Germinal center (tissue), 1 donor: ENCODE measurements around the gene PRKCH.

Experiments
- DNase-seq: peaks from one replicate; pipeline ENCODE4 v3.0.0; 2012; ENCODE audit warnings: mixed read lengths, low spot score

PRKCH gene

DNA sequence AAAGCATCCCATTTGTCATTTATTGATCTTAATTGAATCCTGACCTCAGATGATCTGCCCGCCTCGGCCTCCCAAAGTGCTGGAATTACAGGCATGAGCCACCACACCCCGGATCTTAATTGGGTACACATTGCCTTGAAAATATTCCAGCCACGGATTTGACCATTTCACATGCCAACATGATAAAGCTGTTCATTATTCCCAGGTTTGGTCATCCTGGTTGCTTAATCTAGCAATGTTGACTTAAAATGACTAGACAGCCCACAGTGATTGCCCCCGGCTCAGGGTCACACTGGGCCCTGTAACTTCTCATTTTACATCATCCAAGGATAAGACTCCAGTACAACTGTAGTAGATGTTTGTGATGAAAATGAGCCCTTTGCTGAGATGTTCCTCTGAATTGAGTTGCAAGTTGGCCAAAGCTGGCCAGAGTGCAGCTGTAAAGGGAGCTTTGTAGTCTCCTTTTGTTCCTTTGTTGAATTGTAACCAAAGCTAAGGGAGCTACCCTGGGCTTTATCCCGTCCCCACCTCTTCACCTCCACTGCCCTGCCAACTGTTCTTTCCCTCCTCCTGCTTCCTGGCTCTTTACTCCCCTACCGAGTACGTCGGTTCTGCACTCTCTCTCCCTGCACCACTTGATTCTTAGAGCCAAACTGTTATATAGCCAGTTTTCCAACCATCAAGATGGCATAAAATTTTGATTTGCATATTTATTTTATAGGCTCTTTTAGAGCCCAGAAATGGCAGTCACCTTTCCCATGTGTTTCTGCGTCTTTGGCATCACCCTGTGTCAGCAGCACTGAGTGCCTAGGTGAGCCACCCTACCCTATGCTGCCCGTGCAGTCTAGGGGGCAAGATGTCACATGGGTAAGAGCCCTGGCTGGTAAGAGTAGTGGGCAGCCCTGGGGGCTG is 232.6 kb downstream of the PRKCH start:
- no peak for DNase-seq

DNA sequence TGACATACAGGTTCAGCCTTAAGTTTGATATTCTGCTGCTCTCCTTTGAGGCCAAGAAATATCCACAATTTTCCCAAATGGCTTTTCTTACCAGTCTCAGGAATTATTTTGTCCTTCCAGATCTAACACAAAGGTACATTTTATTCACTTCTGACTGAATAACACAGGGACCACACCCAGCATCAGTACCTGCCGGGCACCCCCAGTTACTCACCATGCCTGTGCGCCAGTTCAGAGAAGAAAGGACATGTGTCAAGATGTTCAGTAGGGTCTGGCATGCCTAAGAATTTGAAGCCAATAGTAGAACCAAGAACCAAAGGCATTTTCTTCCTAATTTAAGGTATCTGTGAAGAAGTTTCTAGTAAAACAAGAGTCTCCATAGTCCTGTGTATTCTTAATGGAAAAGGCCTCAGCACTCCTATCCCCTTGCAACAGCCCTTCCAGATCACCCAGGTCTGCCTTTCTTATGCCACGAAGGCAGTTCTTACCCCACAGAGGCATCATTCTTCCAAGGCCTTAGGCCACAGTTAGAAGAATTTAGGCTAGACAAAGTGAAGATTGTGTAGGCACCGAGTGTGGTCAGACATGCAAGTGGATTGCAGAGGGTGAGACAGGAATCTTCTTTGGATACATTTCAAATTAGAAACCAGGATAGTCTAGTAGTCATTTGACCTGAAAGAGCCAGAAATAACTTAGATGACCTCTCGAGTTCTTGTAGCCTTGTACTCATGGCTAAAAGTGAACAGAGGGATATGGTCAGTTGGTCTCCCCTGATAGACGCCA is 233.9 kb downstream of the PRKCH start:
- DNase-seq = no peak

DNA sequence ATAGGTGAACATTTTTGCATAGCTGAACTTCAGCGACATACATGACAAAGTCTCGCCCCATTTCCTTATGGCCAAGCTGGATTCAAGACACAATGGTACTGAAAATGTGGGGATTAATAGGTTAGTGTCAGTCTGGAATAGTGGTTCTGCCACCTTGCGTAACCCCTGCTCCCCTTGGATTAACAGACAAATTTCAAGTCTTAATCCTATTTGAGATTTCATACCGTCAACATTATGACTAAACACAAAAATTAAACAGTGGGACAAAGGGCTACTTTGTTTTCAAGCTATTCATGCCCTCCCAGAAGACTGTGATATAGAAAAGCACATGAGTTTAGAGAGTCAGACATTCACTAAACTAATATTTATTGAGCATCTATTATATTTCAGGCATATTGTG is 235.1 kb downstream of the PRKCH start:
- no peak for DNase-seq

DNA sequence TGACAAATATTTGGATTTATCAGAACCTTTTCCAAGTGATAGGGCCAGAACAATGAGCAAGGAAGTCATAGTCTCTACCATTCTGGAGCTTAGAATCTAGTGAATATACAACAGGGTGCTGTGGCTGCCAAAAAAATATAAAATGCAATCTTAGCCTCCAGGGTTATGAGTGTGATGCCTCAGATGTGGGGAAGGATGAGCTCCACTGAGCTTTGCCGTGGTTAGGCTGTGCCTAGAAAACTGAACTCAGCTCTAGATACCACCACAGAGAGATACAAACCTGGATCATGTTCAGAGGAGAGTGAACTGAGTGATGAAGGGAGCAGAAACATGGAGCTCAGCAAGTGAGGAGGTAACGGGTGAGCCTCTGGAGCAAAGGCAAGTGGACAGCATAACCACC is 235.9 kb downstream of the PRKCH start:
- no peak for DNase-seq

DNA sequence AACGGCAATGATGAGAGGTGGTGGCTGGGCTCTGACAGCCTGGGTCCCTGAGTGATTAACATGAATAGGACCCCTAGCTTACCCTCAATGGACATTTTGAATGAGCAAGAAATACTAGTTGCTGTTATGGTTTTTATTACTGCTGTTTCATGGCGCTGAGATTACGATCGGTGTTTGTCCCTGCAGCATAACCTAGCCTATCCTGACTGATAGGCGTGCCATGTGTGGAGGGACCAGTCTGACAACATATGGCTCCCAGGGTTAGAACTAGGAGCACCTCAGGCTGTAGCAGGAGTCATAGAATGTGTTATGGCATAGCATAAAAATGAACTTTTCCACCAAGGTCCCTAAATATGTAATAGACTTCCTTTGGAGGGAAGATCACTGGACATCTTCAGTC is 236.5 kb downstream of the PRKCH start:
- no peak for DNase-seq

DNA sequence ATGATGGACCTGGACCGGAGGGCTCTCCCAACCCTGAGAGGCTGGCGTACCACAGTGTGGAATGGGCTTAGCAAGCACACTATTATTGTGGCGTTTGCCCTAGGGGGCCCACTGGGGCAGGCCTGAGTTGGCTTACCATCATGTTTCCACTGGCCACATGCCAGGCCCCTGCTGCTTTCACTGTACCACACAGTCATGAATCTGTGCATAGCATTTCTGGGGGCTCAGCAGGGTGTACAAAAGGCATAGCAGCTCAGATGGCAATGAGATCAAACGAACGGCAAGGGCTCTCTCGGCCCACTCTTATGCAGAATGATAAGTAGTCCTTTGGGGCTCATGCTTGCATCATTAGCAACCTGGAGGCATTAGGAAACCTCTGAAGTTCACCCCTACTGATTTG is 236.9 kb downstream of the PRKCH start:
- DNase-seq = no peak

DNA sequence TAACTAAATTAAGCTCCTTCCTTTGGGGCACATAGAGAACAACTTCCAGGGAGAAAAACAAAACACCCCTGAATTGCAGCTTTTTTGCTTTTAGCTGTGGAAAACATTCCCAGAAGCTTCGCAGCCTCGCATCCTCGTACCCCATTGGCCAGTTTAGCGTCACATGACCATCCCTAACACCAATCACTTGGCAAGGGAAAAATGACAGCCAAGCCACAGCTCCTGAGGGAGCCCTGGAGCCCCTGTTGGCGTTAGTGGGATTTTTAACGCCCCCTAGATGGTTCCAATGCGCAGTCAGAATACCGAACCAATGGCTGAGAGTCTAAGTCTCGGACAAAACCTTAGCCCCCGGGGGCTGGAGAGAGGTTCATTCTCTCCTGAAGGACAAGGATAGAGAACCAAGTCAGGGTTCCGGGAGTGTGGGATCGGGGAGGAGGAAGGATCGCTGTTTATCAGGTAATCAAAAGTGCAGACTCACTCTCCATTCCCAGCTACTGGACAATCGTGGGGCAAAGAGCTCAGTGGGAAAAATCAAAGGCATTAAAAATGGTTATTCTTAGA is 238.3 kb downstream of the PRKCH start:
- no peak for DNase-seq

DNA sequence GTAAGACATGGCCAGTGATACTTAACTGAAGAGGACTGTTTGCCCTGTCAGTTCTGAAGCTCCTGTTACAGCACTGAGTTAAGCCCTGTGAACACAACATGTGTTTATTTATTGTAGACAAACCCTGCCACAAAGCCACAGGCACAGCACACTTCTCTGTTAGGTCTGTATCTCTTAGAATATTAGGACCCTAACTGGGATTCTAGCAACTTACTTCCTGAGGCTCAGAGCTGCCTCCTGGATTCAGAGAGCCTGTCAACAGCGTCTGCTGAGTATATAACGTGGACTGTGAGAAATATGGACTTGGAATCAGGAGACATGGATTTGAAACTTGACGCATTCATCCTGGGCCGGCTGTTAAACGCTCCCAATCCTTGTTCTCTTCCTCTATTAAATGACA is 238.9 kb downstream of the PRKCH start:
- DNase-seq = no peak

DNA sequence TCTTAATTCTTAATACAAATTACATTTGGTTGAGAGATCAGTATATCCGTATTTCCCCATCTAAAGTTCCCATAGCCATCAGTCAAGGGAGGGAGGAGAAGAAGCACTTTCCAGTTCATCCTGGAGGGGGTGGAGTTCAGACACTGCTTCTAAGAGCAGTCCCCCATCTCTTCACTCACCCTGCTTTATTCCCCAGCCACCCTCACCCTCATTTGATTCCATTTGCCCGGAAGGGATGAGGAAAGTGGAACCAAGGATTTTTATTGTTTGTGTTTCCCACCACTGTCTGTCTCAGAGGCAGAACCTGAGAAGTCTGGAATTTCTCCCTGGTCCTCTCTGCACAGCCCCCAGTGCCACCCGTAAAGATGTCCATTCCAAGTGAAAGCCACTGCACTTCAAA is 239.7 kb downstream of the PRKCH start:
- DNase-seq = no peak

DNA sequence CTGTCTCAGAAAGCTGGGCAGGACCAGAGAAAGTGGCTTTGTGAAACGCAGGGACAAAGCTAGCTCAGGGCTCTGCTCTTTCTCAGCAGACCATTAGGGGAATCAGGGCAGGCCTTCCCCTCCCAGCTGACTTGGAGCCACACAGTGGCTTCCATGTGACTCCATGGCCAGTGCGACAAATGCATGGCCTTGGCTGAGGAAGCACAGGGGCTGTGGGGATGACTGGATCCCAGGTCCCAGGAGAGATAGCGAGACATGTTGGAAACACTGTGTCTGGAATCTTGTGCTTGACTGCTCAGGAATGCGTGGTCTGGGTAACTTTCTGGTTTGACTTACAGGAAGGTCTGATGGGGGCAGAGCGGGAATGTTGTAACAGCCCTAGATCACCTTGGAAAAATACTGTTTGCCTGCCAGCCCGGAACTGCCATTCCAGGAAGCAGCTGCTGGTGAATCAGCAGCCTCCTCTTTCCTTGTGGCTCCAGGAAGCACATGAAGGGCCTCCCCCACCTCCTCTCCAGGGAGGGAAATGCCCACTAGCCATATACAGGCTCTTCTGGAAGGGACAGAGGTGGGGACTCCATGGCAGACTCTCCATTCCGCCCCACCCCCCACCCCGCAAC is 240.4 kb downstream of the PRKCH start:
- DNase-seq = no peak

DNA sequence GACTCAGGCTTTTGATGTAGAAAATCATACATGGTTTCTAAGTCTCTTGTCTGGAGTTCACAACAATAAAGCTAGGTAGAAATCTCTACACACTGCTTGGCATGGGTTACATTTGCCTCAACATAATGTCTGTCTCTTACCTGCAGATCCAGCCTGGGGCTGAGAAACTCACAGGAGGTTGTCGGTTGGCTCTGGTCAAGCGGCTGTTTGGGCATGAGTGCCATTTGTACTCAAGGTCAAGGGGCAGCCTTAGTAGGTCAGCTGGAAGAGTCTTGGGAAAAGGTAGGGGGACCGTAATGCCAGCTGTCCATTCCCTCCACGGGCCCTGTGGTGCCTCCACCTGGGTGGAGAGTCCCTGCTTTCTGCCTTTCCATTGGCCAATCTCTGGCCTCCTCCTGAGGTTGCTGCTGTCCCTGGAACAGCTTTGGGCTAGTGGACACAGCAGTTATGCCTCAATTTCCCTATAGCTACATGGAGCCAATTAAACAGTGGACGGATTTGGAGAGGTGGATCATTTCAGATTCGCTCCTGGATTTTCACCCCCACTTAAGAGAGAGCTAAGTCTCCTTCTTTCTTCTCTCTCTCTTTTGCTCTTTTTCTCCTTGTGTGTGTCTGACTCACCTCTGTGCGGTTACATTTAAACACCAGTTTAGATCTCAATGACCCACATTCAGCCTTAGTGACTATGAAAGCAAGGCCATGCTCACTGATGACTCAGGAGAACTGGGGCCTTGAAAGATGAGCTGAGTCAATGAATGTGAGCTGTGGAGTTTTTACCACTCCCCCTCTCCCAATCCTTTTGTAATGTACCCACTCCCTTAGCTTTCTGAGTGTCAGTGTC is 241.2 kb downstream of the PRKCH start:
- DNase-seq = no peak

DNA sequence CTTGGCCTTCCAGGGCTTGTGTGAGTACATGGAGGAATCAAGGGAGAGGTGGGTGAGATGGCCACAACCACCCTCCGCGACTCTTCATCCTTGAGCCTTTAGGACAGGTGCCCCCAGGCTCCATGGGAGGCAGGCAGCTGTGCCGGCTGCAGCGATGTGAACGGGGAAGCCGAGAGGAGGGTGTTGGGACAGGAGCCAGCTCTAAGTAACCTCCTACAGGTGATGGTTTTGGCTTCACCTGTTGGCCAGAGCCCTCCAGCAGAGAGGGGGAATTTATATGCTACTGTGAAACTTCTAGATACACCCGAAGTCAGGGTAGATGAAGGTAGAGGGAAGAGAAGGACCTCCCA is 241.8 kb downstream of the PRKCH start:
- DNase-seq = no peak

DNA sequence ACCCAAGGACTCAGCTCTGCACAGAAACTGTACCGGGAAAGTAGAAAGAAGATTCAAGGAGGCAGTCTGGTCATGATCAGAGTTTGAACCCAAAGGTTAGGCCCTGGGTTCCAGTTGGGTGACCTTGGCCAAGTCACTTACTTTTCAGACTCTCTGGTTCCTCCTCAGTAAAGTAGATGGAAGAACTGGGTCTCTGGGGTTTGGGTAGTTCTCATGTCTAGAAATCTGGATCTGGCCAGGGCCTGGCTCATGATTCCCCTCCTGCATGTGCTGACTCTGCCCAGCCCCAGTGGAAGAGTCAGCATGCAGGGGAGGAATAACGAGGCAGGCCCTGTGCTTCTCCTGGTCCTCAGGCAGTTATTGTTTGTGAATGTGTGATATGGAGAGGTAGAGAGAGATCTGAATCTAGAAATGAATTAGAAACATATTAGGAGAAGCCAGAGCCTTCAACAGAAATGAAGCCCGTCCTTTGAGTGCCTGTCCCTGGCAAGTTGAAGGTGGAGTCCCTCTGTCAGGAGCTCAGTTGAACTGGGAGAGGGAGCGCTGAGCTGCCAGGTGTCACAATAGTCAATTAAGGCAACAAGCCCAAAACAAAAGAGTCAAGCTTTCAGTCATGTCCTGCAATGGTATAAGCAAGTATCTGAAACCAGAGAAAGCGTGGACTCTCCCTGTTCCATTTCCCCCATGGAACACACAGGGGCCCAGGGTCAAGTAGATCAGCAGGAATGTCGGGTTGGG is 242.7 kb downstream of the PRKCH start:
- no peak for DNase-seq

DNA sequence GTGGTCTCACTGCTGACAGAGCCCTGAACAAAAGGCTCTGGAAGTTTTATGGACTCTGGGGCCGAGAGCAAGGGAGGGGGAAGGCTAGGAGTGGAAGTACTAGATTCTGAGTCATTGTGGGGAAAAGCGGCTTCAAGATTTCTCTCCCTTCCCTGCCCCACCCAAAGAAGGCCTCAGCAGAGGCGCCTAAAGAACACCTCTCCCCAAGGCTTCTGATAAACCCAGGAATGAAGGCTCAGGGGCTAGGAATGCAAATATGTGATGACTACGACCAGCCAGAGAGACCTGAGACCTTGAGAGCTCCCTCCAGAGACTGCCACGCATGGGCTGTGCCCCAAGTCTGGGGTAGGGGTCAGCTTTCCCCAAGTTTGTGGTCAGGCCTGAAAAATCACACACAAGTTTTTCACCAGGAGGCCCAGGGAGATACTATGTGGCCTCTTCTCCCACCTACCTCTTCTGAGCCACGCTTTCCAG is 243.3 kb downstream of the PRKCH start:
- DNase-seq = no peak

DNA sequence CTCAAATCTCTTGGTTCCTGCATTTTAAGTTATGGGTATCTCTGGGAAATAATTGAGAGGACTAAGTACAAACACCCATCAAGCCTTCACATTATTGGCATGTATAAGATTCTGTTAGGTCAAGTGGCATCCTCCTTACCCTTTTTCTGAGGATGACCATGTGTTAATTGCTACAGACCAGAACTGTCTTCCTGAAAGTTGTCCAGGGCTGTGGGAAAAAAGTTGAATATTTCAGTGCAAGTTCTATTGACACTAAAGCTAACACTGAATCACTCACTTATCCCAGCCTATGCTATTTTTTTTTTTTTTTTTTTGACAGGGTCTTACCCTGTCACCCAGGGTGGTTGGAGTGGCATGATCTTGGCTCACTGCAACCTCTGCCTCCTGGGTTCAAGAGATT is 243.8 kb downstream of the PRKCH start:
- no peak for DNase-seq

DNA sequence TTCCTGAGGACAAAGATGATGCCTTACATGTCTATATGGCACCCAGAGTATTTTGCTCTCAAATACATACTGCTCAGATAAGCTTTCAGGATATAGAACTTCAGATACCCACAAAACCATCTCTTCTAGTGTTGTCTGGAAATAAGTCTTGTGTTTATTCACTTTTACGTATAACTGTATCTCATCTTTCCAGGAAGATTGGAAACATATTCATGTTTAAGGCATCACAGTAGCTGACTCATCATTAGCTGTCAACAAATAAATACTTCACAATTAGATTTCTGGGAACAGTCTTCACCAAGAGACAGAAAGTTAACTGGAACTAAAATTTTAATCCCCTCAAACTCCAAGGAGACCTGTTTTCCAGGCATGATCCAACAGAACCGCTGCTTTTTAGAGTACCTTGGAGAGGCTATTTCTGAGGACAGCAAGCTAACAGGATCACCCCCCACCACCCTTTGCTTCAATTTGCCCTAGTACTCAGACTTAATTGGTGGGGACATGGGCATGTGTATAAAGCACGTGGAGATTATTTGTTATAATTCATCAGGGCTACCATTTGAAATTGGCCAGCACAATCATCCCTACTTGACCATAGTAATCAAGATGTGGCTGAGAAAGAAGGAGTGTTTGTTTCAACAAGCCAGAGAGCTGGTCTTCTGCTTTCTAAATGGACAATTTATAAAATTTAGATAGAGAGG is 244.6 kb downstream of the PRKCH start:
- DNase-seq = no peak

DNA sequence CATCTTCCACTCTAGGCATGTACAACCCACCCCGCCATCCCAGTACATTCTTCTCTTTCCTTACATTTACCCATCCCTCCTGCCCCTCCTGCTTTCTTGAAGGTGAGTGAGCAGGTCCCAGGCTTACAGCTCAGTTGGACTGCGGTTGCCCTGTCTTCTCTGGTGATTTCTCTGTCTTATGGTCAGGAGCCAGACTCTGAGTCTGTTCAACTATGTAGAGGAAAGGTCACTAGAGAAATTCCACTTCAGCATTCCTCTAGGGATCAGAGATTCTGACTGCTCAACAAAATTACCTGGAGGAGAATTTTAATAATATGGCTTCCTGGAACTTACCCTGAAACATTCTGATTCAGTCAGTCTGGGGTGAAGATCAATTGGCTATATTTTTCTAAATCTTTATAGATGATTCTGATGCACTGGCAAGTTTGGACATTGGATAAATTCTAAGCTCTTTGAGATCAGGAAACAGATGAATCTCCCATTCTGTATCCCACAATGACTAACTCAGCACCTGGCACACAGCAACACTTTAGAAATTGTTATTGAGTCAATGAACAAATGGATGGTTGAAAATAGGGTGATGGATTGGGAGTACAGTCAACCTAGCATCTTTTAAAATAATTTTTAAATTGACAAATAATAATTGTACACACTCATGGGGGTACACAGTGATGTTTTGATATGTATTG is 245.3 kb downstream of the PRKCH start:
- DNase-seq = no peak

DNA sequence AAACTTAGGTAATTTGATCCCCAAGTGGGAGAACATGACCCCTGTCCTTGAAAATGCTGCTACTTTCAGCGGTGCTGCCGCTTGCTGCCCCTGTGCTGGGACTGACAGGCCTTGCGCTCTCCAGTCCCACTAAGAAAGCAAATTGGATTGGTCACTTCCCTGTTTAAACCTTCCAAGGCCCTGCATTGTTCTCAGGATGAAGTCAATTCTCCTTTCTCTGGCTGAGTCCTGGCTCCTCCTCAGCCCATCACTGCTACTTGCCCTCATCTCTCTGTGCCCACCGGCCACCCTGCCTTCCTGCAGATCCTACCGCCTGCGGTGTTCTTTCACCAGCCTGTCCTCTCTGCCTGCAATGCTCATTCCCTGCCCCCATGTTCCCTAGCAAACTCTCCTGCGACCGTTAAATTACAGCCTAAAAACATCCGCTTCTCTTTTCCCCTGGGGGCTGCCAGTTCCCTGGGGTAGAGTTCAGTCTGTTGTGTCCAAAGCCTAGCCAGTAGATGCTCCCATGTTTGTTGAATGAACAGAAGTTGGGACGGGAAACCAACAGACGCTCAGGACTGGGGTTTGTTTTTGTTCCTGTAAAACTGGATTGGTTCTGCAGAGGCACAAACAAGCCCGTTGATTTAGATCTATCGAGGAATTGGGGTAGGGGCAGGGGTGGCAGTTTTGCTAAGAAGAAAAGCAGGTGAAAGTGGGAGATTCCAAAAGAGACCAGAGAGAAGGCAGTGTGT is 246.6 kb downstream of the PRKCH start:
- DNase-seq = peak; percentile 62

DNA sequence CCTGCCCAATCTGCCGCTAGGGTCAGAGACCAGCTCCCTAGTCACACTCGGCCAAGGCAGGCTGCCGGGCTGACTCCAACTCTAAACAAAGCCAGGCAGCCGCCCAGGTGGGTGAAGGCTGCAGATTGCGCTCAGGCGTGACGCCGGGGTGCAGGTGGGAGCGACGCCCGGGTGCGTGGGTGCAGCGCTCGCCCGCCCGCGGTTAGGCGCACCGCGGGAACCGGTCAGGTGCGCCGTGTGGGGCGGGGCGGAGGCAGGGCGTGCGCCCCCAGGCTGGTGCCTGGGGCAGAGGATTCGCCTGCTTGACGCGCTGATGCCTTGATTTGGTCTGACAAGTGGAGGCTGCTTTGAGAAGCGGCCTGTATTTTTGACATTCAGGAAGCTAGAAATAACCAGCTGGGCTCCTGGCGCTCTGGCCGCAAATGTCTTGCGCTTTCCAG is 247.2 kb downstream of the PRKCH start:
- DNase-seq = peak; percentile 95
